ENCODE data around the gene HOXD3. TPM values are rescaled to one million over a fixed set of nuclear protein-coding genes. Genes with fewer than 3 reads are reported as not detected.

HOXD3 gene
- total and polyA plus RNA-seq, 2 experiments from 2014 or later = not detected

DNA sequence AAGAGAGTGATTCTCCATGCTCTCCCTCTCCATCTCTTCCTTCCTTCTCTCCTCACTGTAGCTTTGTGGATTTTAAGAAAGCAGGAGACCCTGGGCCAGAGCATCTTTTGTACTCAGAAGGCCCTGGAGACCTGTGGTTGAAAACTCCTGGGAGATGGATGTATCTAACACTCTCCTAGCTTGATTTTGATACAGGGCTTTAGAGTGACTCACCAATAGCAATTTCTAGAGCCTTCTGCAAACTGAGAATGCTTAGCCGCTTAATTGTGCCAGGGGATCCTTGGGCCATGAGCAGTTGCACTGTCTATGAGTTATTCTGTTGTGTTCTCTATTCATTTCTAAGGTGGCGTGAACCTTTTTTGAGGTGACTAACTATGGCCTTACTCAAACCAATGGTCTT, 49.0 kb downstream of the HOXD3 start:
- Histone ChIP-seq H3K27ac (ENCODE audit: low read depth) (no peak overlapping the region), H3K36me3 (ENCODE audit: insufficient read depth) (no peaks in the 10 kb centered on the region), H3K4me1 (ENCODE audit: insufficient read depth) (no peaks in the 10 kb centered on the region), H3K4me2 (no peak overlapping the region), H3F3A (replicated peaks; ENCODE audit: low read depth) (no peaks in the 10 kb centered on the region), H3K79me2 (replicated peaks; ENCODE audit: insufficient read depth) (no peaks in the 10 kb centered on the region), H3K27me3 (ENCODE audit: insufficient read depth) (no peaks in the 10 kb centered on the region), H2AFZ (no peak overlapping the region), H4K20me1 (replicated peaks; ENCODE audit: insufficient read depth) (no peaks in the 10 kb centered on the region), H3K9me2 (ENCODE audit: insufficient read depth) (no peaks in the 10 kb centered on the region), H3K4me3 (no peak overlapping the region)
- Mint-ChIP-seq H3K27ac (no peak overlapping the region), H3K9me3 (no peaks in the 10 kb centered on the region), H3K4me1 (no peaks in the 10 kb centered on the region), H3K36me3 (ENCODE audit: low read depth) (no peaks in the 10 kb centered on the region), H3K27me3 (ENCODE audit: insufficient read depth, low read depth, poor library complexity) (peaks cover 3% of the 10 kb centered on the region), H3K4me3 (no peak overlapping the region)
- ATAC-seq (no peak), DNase-seq (ENCODE audit: low spot score) (no peak)
- TF ChIP-seq ZNF114 (CRISPR knock-in tag; IDR thresholded peaks at IDR 0.05) (no peak), JUNB (IDR thresholded peaks at IDR 0.05; ENCODE audit: unreplicated experiment) (no peak), CREB1 (CRISPR knock-in tag; IDR thresholded peaks at IDR 0.05; ENCODE audit: low read depth) (no peak), ZNF331 (CRISPR knock-in tag; IDR thresholded peaks at IDR 0.05; ENCODE audit: low read depth) (no peak), CTCF (conservative IDR thresholded peaks at IDR 0.05; ENCODE audit: low read depth in 2 of 2) (no peak), EZH2phosphoT487 (IDR thresholded peaks at IDR 0.05; ENCODE audit: unreplicated experiment) (no peak), NANOG (IDR thresholded peaks at IDR 0.05; ENCODE audit: borderline replicate concordance) (no peak), STAT1 (IDR thresholded peaks at IDR 0.05; ENCODE audit: unreplicated experiment) (no peak), POLR2AphosphoS5 (IDR thresholded peaks at IDR 0.05; ENCODE audit: low read depth) (no peak), EZH2 (IDR thresholded peaks at IDR 0.05; ENCODE audit: low read depth, unreplicated experiment) (no peak)
- TF ChIP-seq, protein P1, sequence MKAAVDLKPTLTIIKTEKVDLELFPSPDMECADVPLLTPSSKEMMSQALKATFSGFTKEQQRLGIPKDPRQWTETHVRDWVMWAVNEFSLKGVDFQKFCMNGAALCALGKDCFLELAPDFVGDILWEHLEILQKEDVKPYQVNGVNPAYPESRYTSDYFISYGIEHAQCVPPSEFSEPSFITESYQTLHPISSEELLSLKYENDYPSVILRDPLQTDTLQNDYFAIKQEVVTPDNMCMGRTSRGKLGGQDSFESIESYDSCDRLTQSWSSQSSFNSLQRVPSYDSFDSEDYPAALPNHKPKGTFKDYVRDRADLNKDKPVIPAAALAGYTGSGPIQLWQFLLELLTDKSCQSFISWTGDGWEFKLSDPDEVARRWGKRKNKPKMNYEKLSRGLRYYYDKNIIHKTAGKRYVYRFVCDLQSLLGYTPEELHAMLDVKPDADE (IDR thresholded peaks at IDR 0.05) = no peak
- TF ChIP-seq, protein P2, sequence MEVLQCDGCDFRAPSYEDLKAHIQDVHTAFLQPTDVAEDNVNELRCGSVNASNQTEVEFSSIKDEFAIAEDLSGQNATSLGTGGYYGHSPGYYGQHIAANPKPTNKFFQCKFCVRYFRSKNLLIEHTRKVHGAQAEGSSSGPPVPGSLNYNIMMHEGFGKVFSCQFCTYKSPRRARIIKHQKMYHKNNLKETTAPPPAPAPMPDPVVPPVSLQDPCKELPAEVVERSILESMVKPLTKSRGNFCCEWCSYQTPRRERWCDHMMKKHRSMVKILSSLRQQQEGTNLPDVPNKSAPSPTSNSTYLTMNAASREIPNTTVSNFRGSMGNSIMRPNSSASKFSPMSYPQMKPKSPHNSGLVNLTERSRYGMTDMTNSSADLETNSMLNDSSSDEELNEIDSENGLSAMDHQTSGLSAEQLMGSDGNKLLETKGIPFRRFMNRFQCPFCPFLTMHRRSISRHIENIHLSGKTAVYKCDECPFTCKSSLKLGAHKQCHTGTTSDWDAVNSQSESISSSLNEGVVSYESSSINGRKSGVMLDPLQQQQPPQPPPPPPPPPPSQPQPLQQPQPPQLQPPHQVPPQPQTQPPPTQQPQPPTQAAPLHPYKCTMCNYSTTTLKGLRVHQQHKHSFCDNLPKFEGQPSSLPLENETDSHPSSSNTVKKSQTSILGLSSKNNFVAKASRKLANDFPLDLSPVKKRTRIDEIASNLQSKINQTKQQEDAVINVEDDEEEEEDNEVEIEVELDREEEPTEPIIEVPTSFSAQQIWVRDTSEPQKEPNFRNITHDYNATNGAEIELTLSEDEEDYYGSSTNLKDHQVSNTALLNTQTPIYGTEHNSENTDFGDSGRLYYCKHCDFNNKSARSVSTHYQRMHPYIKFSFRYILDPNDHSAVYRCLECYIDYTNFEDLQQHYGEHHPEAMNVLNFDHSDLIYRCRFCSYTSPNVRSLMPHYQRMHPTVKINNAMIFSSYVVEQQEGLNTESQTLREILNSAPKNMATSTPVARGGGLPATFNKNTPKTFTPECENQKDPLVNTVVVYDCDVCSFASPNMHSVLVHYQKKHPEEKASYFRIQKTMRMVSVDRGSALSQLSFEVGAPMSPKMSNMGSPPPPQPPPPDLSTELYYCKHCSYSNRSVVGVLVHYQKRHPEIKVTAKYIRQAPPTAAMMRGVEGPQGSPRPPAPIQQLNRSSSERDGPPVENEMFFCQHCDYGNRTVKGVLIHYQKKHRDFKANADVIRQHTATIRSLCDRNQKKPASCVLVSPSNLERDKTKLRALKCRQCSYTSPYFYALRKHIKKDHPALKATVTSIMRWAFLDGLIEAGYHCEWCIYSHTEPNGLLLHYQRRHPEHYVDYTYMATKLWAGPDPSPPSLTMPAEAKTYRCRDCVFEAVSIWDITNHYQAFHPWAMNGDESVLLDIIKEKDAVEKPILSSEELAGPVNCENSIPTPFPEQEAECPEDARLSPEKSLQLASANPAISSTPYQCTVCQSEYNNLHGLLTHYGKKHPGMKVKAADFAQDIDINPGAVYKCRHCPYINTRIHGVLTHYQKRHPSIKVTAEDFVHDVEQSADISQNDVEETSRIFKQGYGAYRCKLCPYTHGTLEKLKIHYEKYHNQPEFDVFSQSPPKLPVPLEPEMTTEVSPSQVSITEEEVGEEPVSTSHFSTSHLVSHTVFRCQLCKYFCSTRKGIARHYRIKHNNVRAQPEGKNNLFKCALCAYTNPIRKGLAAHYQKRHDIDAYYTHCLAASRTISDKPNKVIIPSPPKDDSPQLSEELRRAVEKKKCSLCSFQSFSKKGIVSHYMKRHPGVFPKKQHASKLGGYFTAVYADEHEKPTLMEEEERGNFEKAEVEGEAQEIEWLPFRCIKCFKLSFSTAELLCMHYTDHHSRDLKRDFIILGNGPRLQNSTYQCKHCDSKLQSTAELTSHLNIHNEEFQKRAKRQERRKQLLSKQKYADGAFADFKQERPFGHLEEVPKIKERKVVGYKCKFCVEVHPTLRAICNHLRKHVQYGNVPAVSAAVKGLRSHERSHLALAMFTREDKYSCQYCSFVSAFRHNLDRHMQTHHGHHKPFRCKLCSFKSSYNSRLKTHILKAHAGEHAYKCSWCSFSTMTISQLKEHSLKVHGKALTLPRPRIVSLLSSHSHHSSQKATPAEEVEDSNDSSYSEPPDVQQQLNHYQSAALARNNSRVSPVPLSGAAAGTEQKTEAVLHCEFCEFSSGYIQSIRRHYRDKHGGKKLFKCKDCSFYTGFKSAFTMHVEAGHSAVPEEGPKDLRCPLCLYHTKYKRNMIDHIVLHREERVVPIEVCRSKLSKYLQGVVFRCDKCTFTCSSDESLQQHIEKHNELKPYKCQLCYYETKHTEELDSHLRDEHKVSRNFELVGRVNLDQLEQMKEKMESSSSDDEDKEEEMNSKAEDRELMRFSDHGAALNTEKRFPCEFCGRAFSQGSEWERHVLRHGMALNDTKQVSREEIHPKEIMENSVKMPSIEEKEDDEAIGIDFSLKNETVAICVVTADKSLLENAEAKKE (CRISPR knock-in tag; IDR thresholded peaks at IDR 0.05) = no peak
- TF ChIP-seq, protein P3, sequence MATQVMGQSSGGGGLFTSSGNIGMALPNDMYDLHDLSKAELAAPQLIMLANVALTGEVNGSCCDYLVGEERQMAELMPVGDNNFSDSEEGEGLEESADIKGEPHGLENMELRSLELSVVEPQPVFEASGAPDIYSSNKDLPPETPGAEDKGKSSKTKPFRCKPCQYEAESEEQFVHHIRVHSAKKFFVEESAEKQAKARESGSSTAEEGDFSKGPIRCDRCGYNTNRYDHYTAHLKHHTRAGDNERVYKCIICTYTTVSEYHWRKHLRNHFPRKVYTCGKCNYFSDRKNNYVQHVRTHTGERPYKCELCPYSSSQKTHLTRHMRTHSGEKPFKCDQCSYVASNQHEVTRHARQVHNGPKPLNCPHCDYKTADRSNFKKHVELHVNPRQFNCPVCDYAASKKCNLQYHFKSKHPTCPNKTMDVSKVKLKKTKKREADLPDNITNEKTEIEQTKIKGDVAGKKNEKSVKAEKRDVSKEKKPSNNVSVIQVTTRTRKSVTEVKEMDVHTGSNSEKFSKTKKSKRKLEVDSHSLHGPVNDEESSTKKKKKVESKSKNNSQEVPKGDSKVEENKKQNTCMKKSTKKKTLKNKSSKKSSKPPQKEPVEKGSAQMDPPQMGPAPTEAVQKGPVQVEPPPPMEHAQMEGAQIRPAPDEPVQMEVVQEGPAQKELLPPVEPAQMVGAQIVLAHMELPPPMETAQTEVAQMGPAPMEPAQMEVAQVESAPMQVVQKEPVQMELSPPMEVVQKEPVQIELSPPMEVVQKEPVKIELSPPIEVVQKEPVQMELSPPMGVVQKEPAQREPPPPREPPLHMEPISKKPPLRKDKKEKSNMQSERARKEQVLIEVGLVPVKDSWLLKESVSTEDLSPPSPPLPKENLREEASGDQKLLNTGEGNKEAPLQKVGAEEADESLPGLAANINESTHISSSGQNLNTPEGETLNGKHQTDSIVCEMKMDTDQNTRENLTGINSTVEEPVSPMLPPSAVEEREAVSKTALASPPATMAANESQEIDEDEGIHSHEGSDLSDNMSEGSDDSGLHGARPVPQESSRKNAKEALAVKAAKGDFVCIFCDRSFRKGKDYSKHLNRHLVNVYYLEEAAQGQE (IDR thresholded peaks at IDR 0.05; ENCODE audit: unreplicated experiment) = no peak
